HG02798 (cell line): ENCODE results near the gene GPR55.

Source experiments
- ATAC-seq: cut with Tn5 transposase; IDR thresholded peaks from one replicate; pipeline ENCODE4 v1.9.1; 2021; ENCODE audit warnings: mild to moderate bottlenecking; ENCODE audit not compliant: unreplicated experiment, poor library complexity

The GPR55 gene

GRCh38 chr2:230921806-230922595, 3.0 kb downstream of the GPR55 start:
- no peak for ATAC-seq

- ATAC-seq: no peak
These were observed 4.9 kb downstream of the GPR55 start for GRCh38 chr2:230920167-230920566.

- no peak for ATAC-seq
These were observed 5.4 kb downstream of the GPR55 start for GRCh38 chr2:230919681-230920080.

- ATAC-seq: no peak
These were observed 5.8 kb downstream of the GPR55 start for GRCh38 chr2:230919240-230919639.

- no peak for ATAC-seq
These were observed 8.8 kb downstream of the GPR55 start for GRCh38 chr2:230916218-230916617.

- ATAC-seq: no peak
These were observed 9.7 kb downstream of the GPR55 start for GRCh38 chr2:230915319-230915718.

GRCh38 chr2:230914886-230915285, 10.2 kb downstream of the GPR55 start:
- no peak for ATAC-seq

GRCh38 chr2:230913406-230914143, 11.5 kb downstream of the GPR55 start:
- no peak for ATAC-seq

GRCh38 chr2:230912724-230913123, 12.3 kb downstream of the GPR55 start:
- ATAC-seq: no peak

- no peak for ATAC-seq
These were observed 13.0 kb downstream of the GPR55 start for GRCh38 chr2:230912046-230912445.

GRCh38 chr2:230910546-230911177, 14.4 kb downstream of the GPR55 start:
- no peak for ATAC-seq

GRCh38 chr2:230909841-230910545, 15.0 kb downstream of the GPR55 start:
- no peak for ATAC-seq

GRCh38 chr2:230908595-230909191, 16.3 kb downstream of the GPR55 start:
- ATAC-seq: no peak

GRCh38 chr2:230908092-230908594, 16.9 kb downstream of the GPR55 start:
- no peak for ATAC-seq

GRCh38 chr2:230907361-230908091, 17.5 kb downstream of the GPR55 start:
- ATAC-seq: no peak

GRCh38 chr2:230906471-230907230, 18.4 kb downstream of the GPR55 start:
- no peak for ATAC-seq

- no peak for ATAC-seq
These were observed 19.3 kb downstream of the GPR55 start for GRCh38 chr2:230905448-230906421.
